GM23248 (cell line): ENCODE data around the gene FAM193A.
"Not testable (repeated sequence)": the region's sequence is repeated elsewhere in the genome, so short reads cannot be mapped to it uniquely, and the experiment has no call there.

ENCODE experiments used
- EZH2 ChIP-seq: fragments of 200-600 bp; sonication (generic); IDR thresholded peaks from 2 replicates; pipeline ENCODE4 v1.6.1; 2018; ENCODE audit warnings: antibody characterized with exemption, mild to moderate bottlenecking; ENCODE audit not compliant: insufficient read depth, poor library complexity, severe bottlenecking
- EZH2phosphoT487 ChIP-seq: fragments of 200-600 bp; sonication (generic); IDR thresholded peaks from 2 replicates; pipeline ENCODE4 v1.6.1; 2018; ENCODE audit warnings: antibody characterized with exemption, moderate library complexity, mild to moderate bottlenecking, low read depth; ENCODE audit not compliant: insufficient read depth

DNA sequence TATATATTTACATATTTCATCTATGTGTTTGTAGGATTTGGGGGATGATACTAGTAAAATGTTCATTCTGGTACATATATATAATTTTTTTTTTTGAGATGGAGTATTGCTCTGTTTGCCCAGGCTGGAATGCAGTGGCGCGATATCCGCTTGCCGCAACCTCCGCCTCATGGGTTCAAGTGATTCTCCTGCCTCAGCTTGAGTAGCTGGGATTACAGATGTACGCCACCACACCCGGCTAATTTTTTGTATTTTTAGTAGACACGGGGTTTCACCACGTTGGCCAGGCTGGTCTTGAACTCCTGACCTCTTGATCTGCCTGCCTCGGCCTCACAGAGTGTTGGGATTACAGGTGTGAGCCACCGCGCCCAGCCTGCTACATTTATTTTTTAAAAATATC is 55.6 kb downstream of the FAM193A start:
- TF ChIP-seq EZH2, EZH2phosphoT487: not testable (repeated sequence)
